Hepatic stellate cell (primary cell): ENCODE data around the gene HNF1B.
A peak's percentile ranks its signal among the peaks of the same experiment; 100 is the strongest.

Source experiments
- DNase-seq: peaks from one replicate; pipeline ENCODE4 v3.0.0; 2011; ENCODE audit warnings: low spot score

Gene HNF1B

DNA sequence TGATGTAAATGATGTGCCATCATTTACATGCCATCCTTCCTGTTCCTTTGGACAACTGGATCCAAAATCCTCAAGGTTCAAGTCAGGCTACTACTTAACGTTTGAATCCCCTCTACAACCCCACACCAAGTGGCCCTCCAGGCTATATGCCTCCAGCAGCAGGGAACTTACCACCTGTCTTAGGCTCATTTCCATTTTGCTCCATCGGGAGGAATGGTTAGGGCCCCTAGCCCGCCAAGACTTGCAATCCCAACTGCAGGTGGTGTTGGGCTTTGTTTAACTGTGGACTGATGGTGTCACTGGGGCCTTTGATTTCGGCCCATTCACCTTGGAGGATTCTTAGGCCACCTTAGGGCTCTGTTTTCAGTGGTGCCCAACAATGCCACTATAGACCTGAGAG, 9.7 kb downstream of the HNF1B start:
- no peak for DNase-seq

DNA sequence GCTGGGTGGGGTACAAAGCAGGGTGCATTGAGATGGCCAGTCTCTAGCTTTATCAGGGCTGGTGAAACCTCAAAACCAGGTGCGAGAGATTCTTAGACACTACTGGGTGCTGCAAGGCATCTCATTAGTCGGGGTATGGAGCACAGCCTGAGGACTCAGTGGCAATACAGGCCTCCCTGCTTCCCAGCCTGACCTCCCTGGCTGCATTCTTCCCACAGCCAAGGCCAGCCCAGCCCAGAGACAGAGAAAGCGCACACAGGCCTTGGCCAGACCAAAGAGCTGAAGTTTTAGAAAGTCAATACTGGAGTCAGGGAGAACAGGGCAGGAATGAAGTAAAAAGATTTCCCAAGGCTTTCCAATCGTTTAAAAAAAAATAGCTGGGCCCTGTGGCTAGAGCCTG, 12.5 kb downstream of the HNF1B start:
- DNase-seq = no peak

DNA sequence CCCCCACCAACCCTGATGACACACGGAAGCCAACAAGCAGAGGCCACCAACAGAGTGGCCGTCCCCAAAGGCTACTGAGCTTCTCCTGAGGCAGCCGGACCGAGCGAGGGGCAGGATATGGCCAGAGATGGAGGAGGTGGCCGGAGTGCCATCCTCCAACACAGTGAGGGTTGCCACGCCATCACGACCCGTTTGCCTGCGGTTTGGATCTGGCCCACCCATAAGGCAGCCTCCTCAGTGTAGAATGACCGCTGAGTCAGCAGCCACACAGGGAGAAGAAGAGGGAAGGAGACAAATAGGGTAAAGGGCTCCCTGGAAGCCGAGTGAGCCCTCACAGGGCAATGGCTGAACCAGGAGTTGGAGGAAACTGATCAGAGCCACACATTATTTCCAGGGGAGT, 13.8 kb downstream of the HNF1B start:
- no peak for DNase-seq

DNA sequence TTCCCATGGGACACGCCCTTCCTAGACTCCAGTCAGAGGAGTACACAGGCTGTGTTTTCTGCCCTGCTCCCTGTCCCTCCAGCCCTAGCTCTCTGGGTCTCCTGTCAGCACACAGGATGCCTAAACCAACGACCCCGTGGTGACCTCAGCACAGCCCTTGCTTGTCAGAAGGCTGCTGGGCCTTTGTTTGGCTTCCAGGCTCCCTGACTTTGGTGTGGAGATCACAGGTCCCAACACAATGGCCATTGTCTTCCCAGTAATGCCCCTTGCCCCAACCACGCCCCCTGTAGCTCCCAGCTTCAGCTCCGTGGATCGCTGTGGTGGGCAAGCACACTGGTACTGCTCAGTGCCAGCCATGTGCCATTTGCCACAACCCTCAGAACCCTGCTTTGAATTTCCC, 15.0 kb downstream of the HNF1B start:
- no peak for DNase-seq

DNA sequence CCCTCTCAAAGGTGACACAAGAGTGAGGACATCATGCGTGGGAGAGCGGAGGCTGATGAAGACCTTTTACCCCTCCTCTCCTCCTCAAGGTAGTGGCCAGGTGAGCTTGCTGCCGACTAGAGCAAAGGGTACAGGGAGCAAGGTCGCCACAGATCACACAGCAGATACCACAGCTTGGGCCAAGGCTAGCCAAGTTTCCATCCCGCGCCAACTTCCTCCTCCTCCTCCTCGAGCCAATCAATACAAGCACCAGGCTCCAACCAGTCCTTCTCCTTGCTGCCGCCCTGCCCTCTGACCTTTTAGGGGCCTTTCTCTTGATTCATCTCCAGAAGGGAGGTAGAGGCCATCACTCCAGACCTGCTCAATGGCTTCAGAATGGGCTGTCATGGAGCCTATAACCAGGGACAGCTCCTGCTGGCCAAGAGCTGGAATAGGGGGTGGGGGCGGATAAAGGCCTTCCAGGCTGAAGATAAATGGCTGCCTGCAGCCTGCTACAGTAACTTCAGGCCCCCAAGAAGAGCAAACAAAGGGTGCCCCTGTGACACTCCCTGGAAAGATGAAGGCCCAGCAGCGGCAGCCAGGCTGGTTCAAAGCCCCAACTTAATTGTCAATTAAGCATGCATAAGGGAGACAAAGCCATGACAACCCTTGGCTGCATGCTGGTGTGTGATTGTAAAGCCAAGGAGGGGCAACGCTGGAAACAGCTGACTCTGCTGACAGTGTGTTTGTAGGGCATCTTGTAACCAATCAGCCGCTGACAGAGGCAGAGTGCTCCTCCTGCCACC, 17.8 kb downstream of the HNF1B start:
- DNase-seq = no peak

DNA sequence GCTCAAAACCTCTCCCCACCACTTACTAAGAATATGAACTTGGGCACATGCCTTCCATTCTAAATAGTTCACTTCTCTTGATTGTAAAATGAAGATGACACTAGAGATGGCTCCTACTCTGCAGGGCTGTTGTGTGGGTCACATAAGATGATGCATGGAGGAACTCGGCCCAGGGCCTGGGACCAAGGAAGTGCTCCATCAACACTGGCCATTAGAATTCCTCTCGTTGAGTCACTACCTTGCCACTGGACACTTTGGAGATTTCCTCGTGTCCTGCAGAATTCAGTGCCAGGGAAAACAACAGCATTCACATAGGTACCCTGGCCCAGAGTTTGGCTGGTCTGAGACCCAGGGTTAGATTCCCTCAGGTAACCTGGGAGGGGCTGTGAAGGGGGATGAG, 18.6 kb downstream of the HNF1B start:
- DNase-seq = no peak

DNA sequence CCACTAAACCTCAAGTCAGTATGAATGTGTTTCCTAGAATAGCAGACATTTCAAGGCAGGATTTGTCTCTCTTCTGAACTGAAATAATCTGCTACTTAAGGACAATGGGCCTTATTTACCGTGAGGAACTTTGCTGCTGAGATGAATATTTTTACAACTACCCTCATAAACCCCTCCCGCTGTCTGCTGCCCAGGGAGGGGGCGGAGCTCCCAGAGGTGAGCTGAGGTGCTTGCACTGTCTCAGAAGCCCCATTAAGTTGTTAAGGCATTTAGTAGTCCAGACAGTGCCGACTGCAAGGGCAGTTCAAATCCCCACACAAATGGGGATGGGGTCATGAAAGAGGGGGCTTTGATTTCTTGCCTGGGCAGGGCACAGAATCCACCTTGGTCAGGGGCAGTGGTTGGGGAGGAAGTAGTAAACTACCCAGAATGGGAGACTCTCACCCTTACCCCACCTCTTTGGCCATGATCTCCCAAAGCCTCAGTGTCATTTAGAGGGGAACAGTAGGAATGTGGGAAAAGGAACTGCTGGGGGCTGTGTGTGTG, 19.2 kb downstream of the HNF1B start:
- DNase-seq = no peak

DNA sequence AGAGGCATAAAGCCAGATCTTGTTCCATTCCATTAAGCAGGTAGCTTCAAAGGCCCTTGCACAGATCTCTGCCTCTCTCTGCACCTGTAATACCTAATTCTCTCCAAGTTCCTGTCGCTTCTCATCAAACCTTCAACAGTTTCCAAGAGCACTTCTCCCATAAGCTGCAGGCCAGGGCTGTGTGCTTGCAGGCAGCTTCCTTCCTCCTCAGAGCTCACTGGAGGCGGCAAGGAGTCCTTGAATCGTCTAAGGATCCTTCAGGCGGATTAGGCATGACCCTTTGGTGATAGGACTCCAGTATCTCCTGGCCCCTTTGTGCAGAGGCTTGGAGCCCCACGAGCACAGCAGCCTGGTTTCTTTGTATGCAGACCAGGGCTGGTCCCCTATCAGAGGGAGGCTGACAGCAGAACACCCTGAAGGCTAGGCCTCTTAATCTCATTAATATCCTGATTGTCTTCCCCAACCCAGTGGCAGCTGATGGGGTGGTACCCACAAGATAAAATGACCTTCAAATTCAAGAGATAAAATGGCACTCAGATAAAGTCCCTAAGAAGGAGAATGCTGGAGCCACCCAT, 19.8 kb downstream of the HNF1B start:
- DNase-seq = no peak

DNA sequence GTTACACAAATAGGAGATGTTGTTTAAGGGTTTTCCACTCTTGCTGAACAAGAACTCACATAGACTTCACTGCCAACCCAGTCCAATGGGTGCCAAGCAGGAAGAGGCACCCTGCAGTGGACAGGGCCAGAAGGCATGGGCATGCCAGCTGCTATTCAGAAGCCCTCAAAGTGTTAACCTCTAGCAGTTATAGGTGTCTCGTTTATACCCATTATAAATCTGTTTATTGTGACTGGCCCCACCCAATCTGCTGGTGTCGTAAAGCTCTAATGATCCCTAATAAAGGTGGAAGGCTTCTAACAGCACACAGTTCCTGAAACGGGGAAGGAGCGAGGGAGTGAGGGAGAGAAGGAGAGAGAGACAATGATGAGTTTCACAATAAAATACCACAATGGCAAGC, 23.9 kb downstream of the HNF1B start:
- no peak for DNase-seq

DNA sequence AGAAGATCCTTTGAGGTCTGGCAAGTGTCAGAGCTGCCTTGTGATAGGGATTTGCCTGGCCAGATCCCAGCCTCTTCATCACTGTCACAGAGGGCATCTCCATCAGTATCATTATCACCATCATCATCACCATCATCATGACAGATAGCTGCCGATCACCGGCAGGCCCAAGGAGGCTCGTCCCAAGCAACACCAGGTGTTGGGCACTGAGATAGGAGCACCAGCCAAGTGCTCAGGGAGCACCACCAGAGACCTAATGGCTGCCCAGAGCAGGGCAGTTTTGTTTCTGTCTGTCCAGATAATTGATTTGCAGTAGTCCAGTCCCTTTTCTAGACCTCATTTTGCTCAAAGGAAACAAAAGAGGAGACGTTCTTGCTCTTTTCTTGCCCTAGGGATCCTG, 25.0 kb downstream of the HNF1B start:
- no peak for DNase-seq

DNA sequence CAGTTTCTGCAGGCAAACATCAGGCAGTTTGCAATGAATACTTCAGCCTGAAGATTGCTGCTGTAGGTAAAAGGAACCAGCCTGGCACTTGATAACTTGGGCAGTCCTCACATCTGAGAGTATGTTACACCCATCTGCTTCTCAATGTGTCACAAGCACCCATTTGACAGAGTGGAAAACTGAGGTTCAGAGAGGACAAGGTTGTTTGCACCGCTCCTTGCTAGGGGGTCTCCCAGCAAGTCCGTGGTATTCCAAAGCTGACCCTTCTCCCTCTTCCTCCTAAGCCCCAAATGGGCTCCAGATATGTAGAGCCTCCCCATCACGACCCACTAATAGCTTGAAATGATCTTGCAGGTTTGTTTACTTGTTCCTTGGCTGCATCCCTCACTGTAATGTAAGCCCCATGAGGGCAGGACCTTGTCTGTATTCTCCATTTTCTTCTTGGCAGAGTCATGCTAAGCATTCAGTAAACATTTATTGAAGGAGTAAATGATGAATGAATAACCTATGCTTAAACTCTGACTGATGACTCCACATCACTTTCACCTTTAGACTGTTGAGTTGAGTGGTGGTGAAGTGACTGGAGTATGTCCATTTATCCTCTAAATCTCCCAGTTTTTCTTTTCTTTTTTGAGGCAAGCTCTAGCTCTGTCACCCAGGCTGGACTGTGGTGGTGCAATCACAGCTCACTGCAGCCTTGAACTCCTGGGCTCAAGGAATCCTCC, 26.4 kb downstream of the HNF1B start:
- DNase-seq = no peak

DNA sequence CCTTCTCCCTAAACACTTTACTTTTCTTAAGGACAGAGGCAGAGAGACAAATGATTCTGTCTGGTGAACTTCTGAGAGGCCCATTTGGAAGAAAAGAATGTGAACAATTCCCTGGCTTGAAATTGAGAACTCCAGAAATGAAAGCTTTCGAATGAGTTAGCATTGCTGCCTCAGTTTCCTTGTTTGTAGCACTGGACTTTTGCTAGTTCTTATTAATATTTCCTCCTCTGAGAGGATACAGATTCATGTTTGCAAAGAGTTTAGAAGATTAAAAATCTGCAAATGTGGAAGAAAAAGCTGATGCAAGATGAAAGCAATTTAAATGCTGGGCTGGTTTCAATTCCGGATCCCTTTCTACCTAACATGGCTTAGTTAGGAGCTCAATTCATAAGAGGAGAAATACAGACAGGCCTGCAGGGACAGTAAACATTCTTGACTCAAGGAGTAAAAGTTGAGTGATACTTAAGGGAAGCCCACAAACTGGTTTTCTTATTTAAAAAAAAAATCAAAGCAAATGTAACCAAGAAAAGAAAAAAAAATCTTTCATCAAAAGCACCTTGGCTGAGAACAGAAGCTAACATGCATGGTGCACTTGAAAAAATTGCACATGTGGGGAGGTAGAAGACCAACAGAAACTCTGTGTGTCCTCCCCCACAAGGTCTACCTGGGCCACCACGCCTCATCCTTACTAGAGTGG, 27.1 kb downstream of the HNF1B start:
- no peak for DNase-seq

DNA sequence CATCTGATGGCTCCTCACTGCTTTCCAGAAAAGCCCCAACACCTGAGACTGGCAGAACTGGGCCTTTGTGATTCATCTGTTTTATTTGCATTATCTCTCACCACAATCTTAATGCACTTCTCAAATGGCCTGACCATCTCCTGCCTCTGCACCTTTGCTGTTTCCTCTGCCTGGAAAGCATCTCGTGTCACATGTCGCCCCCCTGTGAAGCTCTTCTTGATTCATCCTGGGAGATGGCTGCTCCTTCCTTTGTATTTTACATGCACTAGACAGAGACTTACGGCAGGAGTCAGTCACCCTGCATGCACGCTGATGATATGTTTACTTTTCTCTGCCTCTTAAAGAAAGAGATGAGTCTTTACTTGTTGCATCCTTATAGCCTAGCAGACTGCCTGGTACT, 30.0 kb downstream of the HNF1B start:
- no peak for DNase-seq

DNA sequence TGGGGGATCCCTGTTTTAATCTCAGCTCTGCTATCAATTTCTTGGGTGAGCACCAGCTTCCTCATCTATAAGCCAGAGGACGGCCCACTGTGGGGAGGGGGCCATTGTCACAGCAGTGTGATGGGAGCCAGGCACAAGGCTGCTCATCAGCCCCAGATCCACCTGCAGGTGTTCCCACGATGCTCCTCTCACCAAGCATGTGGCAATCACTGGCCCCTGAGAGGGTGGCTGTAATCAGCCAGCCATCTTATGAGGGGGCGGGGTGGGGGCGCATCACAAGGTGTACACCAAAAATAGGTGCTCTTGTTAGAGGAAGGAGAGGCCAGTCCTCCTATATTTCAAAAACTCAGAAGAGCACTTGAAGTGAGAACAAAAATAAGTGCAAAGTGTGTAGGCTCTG, 31.2 kb downstream of the HNF1B start:
- DNase-seq = no peak

DNA sequence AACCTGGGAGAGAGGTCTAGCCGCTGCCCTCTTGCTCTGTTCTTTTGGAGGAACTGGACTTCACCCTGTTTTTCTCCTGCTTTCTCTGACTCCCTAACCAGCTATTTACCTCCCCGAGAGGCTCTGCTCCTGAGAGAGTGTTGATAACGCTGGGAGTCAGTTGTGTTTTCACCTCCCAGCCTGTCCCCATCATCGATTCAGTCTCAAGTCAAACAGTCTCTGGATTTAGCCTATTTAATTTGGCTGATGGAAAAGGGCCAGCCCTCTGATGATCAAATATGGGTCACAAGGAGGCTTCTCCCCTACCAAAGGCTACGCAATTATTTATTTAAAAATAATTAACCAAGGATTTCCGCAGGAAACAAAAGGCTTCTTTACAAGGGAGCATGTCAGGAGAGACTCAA, 31.8 kb downstream of the HNF1B start:
- DNase-seq = no peak

DNA sequence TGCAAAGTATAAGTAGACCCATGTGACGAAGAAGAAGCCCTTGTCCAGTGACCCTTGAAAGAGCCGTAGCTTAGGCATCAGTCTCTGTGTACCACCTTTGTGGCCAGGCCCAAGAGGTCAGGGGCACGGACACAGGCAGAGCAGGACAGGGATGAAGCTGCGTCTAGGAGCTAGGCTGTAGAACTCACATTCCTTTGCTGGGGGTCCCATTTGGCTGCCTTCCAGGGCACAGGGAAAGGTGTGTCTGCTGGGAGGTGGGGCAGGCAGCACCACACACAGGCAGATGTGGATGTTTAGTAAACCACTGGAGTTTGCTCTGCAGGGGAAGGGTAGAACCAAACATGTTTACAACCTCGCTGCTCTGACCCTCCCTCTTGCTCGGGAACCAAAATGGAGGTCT, 33.7 kb downstream of the HNF1B start:
- no peak for DNase-seq

DNA sequence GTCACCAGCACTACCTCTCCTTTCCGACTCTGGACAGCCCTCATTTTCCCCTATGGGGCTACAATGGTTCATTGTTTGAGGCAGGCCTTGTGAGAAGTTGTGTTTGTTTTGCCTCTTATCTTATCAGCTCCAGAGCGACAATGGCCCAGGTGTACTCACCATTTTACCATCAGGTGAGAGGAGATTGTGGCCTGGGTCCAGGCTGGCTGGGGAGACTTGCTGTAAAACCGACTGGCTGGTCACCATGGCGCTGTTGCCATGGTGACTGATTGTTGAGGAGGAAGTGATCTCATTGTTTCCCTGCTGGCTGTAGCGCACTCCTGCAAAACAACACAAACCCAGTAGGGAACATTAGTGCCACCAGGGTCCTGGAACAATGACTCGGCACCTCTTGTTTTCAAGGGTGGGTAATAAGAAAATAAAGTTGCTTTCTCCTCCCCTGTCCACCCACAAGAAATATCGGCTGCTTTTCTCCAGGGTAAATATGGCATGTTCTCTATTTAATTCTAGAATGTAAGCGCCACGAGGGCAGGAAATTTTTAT, 34.4 kb downstream of the HNF1B start:
- peak; percentile 41 for DNase-seq

DNA sequence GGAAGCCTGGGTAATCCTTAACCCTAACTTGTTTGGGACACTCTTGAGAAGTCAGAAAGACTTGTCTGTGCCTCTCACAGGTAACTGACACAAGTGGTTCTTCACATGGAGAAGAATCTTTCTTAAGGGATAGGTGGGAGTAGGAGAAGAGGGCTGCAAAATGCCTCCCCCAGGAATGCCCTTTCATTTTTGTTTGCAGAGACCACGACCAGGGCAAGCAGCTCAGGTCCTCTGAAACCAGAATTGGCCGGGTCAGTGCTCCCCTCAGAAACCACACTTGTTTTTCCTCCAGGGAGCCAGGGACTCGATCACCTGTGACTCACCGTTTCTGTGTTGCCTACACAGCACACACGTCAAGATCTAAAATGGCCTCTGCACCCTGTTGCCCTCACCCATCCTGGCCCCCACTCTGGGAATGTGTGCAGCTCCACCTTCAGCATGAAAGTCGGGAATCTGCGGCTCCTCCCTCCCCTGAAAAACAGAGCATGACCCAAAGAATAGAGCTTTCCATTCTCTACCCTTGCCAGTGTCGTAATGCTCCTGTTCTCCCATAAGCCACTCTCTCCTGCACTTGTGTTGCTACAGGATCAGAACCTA, 36.1 kb downstream of the HNF1B start:
- DNase-seq = no peak

DNA sequence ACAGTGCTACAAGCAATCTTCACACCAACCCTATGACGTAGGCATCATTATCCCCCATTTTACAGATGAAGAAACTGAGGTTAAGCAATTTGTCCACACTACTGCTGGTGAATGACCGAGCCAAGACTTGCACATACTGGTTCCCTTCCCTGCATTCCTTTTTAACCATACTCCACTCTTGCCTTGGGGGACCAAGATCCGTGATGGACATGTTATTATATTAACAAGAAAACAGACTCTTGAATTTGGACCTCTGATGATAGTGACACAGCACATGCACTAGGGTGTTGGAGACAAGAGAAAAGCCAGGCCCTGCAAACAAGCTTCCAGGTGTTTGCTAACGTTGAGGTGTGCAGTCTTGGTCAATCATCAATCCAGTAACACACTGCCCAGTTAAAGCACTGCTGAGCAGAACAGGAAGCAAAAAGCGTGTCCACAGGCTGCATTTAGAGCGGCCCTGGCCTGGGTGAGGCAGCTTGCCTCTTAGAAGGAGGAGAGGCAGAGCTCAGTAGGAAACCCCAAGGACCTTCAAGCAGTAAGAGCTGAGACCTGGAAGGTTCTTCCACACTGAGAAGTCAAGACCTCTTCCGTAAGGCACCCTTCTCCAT, 36.7 kb downstream of the HNF1B start:
- DNase-seq = no peak

DNA sequence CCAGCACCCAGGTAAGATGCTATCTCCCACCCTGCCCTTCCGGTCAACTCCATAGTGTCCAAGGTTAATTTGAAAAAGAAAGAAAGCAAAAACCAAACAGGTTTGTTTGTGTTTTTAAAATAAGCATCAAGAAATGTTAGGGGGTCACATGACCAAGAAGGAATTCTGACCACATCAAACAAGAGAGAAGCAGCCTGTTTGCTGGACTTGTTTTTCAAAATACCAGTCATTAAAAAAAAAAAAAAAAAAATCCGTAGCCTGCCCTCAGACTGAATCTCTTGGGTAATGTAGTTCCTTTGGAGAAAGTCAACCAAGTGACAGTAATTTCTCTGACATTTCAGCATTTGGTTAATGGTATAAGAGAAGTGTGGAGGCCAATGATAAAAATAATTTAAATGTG, 38.4 kb downstream of the HNF1B start:
- DNase-seq = no peak

DNA sequence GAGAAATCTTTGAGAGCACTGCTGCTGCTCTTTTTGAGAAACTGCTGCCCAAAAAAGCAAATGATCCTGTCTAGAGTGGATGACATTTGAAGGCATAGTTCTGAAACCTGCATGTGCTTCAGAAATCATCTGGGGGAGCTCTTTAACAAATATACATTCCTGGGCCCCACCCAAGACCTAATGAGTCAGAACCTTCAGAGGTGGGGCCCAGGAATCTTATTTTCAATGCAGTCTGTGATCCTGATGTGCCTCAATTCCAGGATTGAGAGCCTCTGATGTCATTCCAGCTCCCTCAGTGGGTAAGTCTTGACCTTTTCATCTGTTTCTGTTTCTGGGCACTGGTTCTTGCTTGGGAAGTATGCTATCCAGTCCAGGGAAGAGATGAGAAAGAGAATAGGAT, 42.3 kb downstream of the HNF1B start:
- DNase-seq = peak; percentile 73
